ENCODE results near the gene CCDC43. TPM values are rescaled to one million over a fixed set of nuclear protein-coding genes. Genes with fewer than 3 reads are reported as not detected.

Gene CCDC43
- total and polyA plus RNA-seq, 9 of the 15 experiments (the other 6 are each of a cell fraction or from before 2014, with no cell fraction given) = 11.7 to 42.3 (median 25.9) TPM

- H3K79me2 ChIP-seq (ENCODE audit: control insufficient read depth, insufficient read depth, low read length) = no peaks in the 10 kb centered on the region
- peaks cover 3 to 16% of the 10 kb centered on the region in 2 experiments; a peak in 3 of 5 replicates for H3K27me3 ChIP-seq (ENCODE audit: control insufficient read depth in 2 of 2, insufficient read depth in 2 of 2, low read length in 2 of 2)
- no peak overlapping the region for H3K27ac ChIP-seq (ENCODE audit: extremely low read depth, low read depth, low read length)
- in situ Hi-C loops (cut with MboI) = no loop called here
- H4K20me1 ChIP-seq (replicated peaks; ENCODE audit: control insufficient read depth, insufficient read depth, low read length) = no peaks in the 10 kb centered on the region
- H3K4me1 ChIP-seq (replicated peaks in 1 of 2; ENCODE audit: control insufficient read depth in 2 of 2, insufficient read depth in 2 of 2, low read length in 2 of 2) = no peaks in the 10 kb centered on the region
- 5% methylated on average over 1 of the region's 1 CpG for WGBS (ENCODE audit: insufficient coverage, low coverage, missing lambda C conversion rate)
- H3K9me1 ChIP-seq (ENCODE audit: control insufficient read depth, insufficient read depth, low read length) = no peaks in the 10 kb centered on the region
- FAIRE-seq (no peak), DNase-seq (ENCODE audit: extremely low read depth in 1 of 4, low spot score in 3 of 4) (no peak), ATAC-seq (0 out of 3 replicates have a peak, but pooled peaks have one; percentile 42)
- ChIA-PET CTCF (ENCODE audit: low intra/inter-chr PET ratio) (interaction anchor here (0.6 to 2.7 kb wide), 4 partner anchors 10 to 105 kb away, joined by 3 to 24 read pairs (median 4); no protein-coding TSS in a partner anchor), POLR2A (interaction anchor here (1.0 kb wide), 1 partner anchor 37 kb away, joined by 3 read pairs; no protein-coding TSS in a partner anchor)
- H3K9me3 ChIP-seq (replicated peaks; ENCODE audit: control insufficient read depth, insufficient read depth, low read depth, low read length) = no peaks in the 10 kb centered on the region
- H3K4me3 ChIP-seq = no peak overlapping the region
- intact Hi-C loops (cut with micrococcal nuclease) = loop anchor here (1.0 kb wide), 1 partner anchor 103 kb away; no protein-coding TSS in a partner anchor
- no peak overlapping the region for H3K9ac ChIP-seq (ENCODE audit: insufficient read depth in 1 of 2, low read depth in 2 of 2, low read length in 2 of 2)
- H3K4me2 ChIP-seq (ENCODE audit: insufficient read depth, low read length) = no peak overlapping the region
- H3K36me3 ChIP-seq (ENCODE audit: control insufficient read depth, insufficient read depth, low read length) = no peaks in the 10 kb centered on the region
- BruUV-seq (replicated peaks) = no TSS peak
- no peak overlapping the region for H2AFZ ChIP-seq (ENCODE audit: low read depth, low read length)
- TF ChIP-seq HMG20A (CRISPR knock-in tag; conservative IDR thresholded peaks at IDR 0.05) (no peak), RAD21 (CRISPR knock-in tag; conservative IDR thresholded peaks at IDR 0.05 in 1 of 2, IDR thresholded peaks at IDR 0.05 in 1 of 2) (peak; percentile 61 to 72), MAZ (CRISPR knock-in tag; conservative IDR thresholded peaks at IDR 0.05 in 1 of 2, IDR thresholded peaks at IDR 0.05 in 1 of 2) (no peak), NR3C1 (CRISPR knock-in tag; IDR thresholded peaks at IDR 0.05) (no peak), CEBPG (CRISPR knock-in tag; IDR thresholded peaks at IDR 0.05) (no peak), CEBPG (tag; conservative IDR thresholded peaks at IDR 0.05 in 1 of 2, IDR thresholded peaks at IDR 0.05 in 1 of 2) (peak; percentile 80 to 87), DEAF1 (CRISPR knock-in tag; IDR thresholded peaks at IDR 0.05) (peak; percentile 43; the same call in 1 of the 2 replicates), E2F5 (CRISPR knock-in tag; IDR thresholded peaks at IDR 0.05) (no peak), CTCF (IDR thresholded peaks at IDR 0.05 in 2 of 3, conservative IDR thresholded peaks at IDR 0.05 in 1 of 3; ENCODE audit: insufficient read depth in 2 of 3, low read depth in 1 of 3, low read length in 3 of 3) (peak in 2 of 3 experiments; percentile 9 to 50; a peak in 2 of 6 replicates)
These were observed 53.0 kb downstream of the CCDC43 start for GRCh38 chr17:44636562-44636961.
